Natural killer cell (primary cell): ENCODE measurements around the gene SHISA8. TPM values are rescaled to one million over a fixed set of nuclear protein-coding genes. Genes with fewer than 3 reads are reported as not detected.
A peak's percentile ranks its signal among the peaks of the same experiment; 100 is the strongest.

Experiments used
- ATAC-seq, 3 donors: fragments of 150-1000 bp in 2 of 3; fragments of 200-7000 bp in 1 of 3; cut with Tn5 transposase; 1 replicate in 1 of 3; 2 replicates in 2 of 3; pipeline ENCODE4 v1.10.0; 2021; ENCODE audit warnings: mild to moderate bottlenecking in 2 of 3, moderate library complexity in 2 of 3
- DNase-seq, 2 donors: peaks; one replicate each; pipeline versions ENCODE4 v3.0.0 to v3.0.0-alpha.2; 2013 to 2021; ENCODE audit warnings: mixed read lengths in 1 of 2
- H3K27ac ChIP-seq: one replicate; pipeline ENCODE4 v1.5.1; 2013; ENCODE audit warnings: mild to moderate bottlenecking, low read length
- H3K27me3 ChIP-seq: one replicate; pipeline ENCODE4 v1.6.1; 2013; ENCODE audit warnings: low read length; ENCODE audit not compliant: control insufficient read depth, insufficient read depth
- H3K36me3 ChIP-seq: one replicate; pipeline ENCODE4 v1.6.1; 2013; ENCODE audit warnings: low read length; ENCODE audit not compliant: control insufficient read depth, insufficient read depth
- H3K4me1 ChIP-seq: one replicate; pipeline ENCODE4 v1.6.1; 2013; ENCODE audit warnings: low read length; ENCODE audit not compliant: control insufficient read depth, insufficient read depth
- H3K4me3 ChIP-seq: one replicate; pipeline ENCODE4 v1.5.1; 2013; ENCODE audit warnings: low read length
- H3K9me3 ChIP-seq: one replicate; pipeline ENCODE4 v1.6.1; 2013; ENCODE audit warnings: low read length; ENCODE audit not compliant: control insufficient read depth, insufficient read depth
- H3K27ac Mint-ChIP-seq, 2 donors: one replicate each; pipeline ENCODE4 v1.8.0; 2022; ENCODE audit warnings: mild to moderate bottlenecking in 2 of 2, mixed read lengths in 2 of 2, moderate library complexity in 1 of 2
- H3K27me3 Mint-ChIP-seq, 2 donors: one replicate each; pipeline ENCODE4 v1.8.0; 2022; ENCODE audit warnings: low read depth in 2 of 2, mixed read lengths in 2 of 2
- H3K36me3 Mint-ChIP-seq: one replicate; pipeline ENCODE4 v1.8.0; 2022; ENCODE audit warnings: mixed read lengths
- H3K4me1 Mint-ChIP-seq, 2 donors: one replicate each; pipeline ENCODE4 v1.8.0; 2022; ENCODE audit warnings: mixed read lengths in 2 of 2
- H3K4me3 Mint-ChIP-seq: one replicate; pipeline ENCODE4 v1.8.0; 2022; ENCODE audit warnings: mild to moderate bottlenecking, moderate library complexity, mixed read lengths
- H3K9me3 Mint-ChIP-seq, 2 donors: one replicate each; pipeline ENCODE4 v1.8.0; 2022; ENCODE audit warnings: mixed read lengths in 2 of 2
- WGBS: methylation state at CpG from one replicate; pipeline ENCODE4 v1.1.7; 2013; ENCODE audit warnings: missing lambda C conversion rate; ENCODE audit not compliant: insufficient coverage; 5-methylcytosine and 5-hydroxymethylcytosine counted together
- intact Hi-C: fragments of 100-400 bp; cut with micrococcal nuclease; formaldehyde crosslinking; loops from one replicate; pipeline ENCODE4 v1.14.2; 2022
- total RNA-seq, 4 donors: library from RNA; stranded (reverse); fragments of 120-200 nt in 1 of 4; gene quantifications; one replicate each; pipeline versions ENCODE4 v1.2.3 to v1.2.4, GENCODE V29; 2013 to 2022
- TF ChIP-seq, protein P1 (sequence below): fragments of 200-600 bp; IDR thresholded peaks from one replicate; pipeline ENCODE4 v1.8.0; 2022; ENCODE audit warnings: antibody characterized with exemption

The SHISA8 gene
- total RNA-seq, 3 donors from 2014 or later (not counting 1 experiment from before 2014, with no cell fraction given), result 0.24 TPM; not detected in 2

DNA sequence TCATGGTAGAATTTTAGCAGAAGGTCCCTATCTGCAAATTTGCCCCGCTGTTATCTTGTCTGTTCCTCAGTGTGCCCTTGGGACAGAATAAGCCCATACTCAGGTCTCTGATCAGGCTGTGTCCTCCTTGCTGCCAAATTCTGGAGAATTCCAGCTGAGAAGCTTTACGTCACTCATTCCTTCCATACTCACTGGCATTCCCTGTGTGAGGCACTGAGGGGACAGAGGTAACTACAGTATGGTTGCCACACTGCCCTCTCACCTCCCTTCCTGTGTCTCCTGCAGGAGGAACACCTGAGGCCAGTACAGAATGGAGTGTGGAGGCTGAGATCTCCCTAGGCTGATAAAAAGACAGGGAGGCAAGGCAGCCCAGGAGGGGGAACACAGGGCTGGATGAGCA, 31.5 kb downstream of the SHISA8 start:
- Histone ChIP-seq H3K4me3 (no peak overlapping the region), H3K27ac (peak overlapping the region; percentile 37), H3K4me1 (peaks cover 15% of the 10 kb centered on the region), H3K36me3 (peaks cover 63% of the 10 kb centered on the region), H3K9me3 (no peaks in the 10 kb centered on the region), H3K27me3 (no peaks in the 10 kb centered on the region)
- TF ChIP-seq, protein P1, sequence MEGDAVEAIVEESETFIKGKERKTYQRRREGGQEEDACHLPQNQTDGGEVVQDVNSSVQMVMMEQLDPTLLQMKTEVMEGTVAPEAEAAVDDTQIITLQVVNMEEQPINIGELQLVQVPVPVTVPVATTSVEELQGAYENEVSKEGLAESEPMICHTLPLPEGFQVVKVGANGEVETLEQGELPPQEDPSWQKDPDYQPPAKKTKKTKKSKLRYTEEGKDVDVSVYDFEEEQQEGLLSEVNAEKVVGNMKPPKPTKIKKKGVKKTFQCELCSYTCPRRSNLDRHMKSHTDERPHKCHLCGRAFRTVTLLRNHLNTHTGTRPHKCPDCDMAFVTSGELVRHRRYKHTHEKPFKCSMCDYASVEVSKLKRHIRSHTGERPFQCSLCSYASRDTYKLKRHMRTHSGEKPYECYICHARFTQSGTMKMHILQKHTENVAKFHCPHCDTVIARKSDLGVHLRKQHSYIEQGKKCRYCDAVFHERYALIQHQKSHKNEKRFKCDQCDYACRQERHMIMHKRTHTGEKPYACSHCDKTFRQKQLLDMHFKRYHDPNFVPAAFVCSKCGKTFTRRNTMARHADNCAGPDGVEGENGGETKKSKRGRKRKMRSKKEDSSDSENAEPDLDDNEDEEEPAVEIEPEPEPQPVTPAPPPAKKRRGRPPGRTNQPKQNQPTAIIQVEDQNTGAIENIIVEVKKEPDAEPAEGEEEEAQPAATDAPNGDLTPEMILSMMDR, result no peak
- Mint-ChIP-seq H3K9me3 (no peaks in the 10 kb centered on the region), H3K27me3 (no peaks in the 10 kb centered on the region), H3K27ac (peak overlapping the region in 1 of 2 donors; percentile 42), H3K4me3 (no peak overlapping the region), H3K36me3 (peaks cover 31% of the 10 kb centered on the region), H3K4me1 (peaks cover 0 to 5% of the 10 kb centered on the region in 2 donors)
- no peak for DNase-seq
- ATAC-seq, result no peak
- 98% methylated on average over 2 of the region's 2 CpGs for WGBS
- intact Hi-C loops, result no loop called here

GRCh38 chr22:41880653-41881052, 34.2 kb downstream of the SHISA8 start:
- peaks cover 72% of the 10 kb centered on the region for H3K36me3 ChIP-seq
- Mint-ChIP-seq H3K27ac (no peak overlapping the region), H3K4me3 (no peak overlapping the region), H3K4me1 (peaks cover 0 to 11% of the 10 kb centered on the region in 2 donors), H3K27me3 (no peaks in the 10 kb centered on the region), H3K36me3 (peaks cover 23% of the 10 kb centered on the region), H3K9me3 (no peaks in the 10 kb centered on the region)
- ATAC-seq, result no peak
- intact Hi-C loops, result no loop called here
- no peaks in the 10 kb centered on the region for H3K27me3 ChIP-seq
- no peaks in the 10 kb centered on the region for H3K9me3 ChIP-seq
- WGBS, result 96% methylated on average over 16 of the region's 16 CpGs
- DNase-seq, result no peak
- peaks cover 15% of the 10 kb centered on the region for H3K4me1 ChIP-seq
- H3K27ac ChIP-seq, result no peak overlapping the region
- TF ChIP-seq, protein P1, result no peak
- no peak overlapping the region for H3K4me3 ChIP-seq

GRCh38 chr22:41876675-41877074, 38.2 kb downstream of the SHISA8 start:
- TF ChIP-seq, protein P1, result no peak
- H3K27ac ChIP-seq, result no peak overlapping the region
- DNase-seq (peak in 1 of 2 donors; percentile 23), ATAC-seq (no peak)
- no peaks in the 10 kb centered on the region for H3K27me3 ChIP-seq
- H3K27me3 Mint-ChIP-seq, result no peaks in the 10 kb centered on the region
- H3K4me1 ChIP-seq, result peaks cover 14% of the 10 kb centered on the region
- H3K9me3 ChIP-seq, result no peaks in the 10 kb centered on the region
- H3K9me3 Mint-ChIP-seq, result no peaks in the 10 kb centered on the region
- peaks cover 0 to 16% of the 10 kb centered on the region in 2 donors for H3K4me1 Mint-ChIP-seq
- H3K4me3 ChIP-seq, result no peak overlapping the region
- peaks cover 57% of the 10 kb centered on the region for H3K36me3 ChIP-seq
- no peak overlapping the region for H3K4me3 Mint-ChIP-seq
- intact Hi-C loops, result no loop called here
- peaks cover 22% of the 10 kb centered on the region for H3K36me3 Mint-ChIP-seq
- peak overlapping the region in 1 of 2 donors; percentile 14 for H3K27ac Mint-ChIP-seq

- Histone ChIP-seq H3K4me1 (peaks cover 14% of the 10 kb centered on the region), H3K27me3 (no peaks in the 10 kb centered on the region), H3K9me3 (no peaks in the 10 kb centered on the region), H3K27ac (no peak overlapping the region), H3K4me3 (no peak overlapping the region), H3K36me3 (peaks cover 54% of the 10 kb centered on the region)
- no peaks in the 10 kb centered on the region for H3K9me3 Mint-ChIP-seq
- TF ChIP-seq, protein P1, result no peak
- peaks cover 0 to 16% of the 10 kb centered on the region in 2 donors for H3K4me1 Mint-ChIP-seq
- H3K4me3 Mint-ChIP-seq, result no peak overlapping the region
- 94% methylated on average over 2 of the region's 3 CpGs for WGBS
- peak overlapping the region in 1 of 2 donors; percentile 14 for H3K27ac Mint-ChIP-seq
- DNase-seq, result no peak
- H3K36me3 Mint-ChIP-seq, result peaks cover 18% of the 10 kb centered on the region
- ATAC-seq, result no peak
- H3K27me3 Mint-ChIP-seq, result no peaks in the 10 kb centered on the region
- intact Hi-C loops, result no loop called here
Observed at GRCh38 chr22:41876275-41876674, 38.6 kb downstream of the SHISA8 start.
